ENCODE measurements around the gene ANKRD65. TPM values are rescaled to one million over a fixed set of nuclear protein-coding genes. Genes with fewer than 3 reads are reported as not detected.

ANKRD65 gene
- total and polyA plus RNA-seq, 2 donors (not counting 3 experiments of a cell fraction or from before 2014, with no cell fraction given): 0.15 to 0.38 TPM

- H3K27me3 ChIP-seq (ENCODE audit: control insufficient read depth in 2 of 2, insufficient read depth in 2 of 2, low read length in 2 of 2): no peaks in the 10 kb centered on the region
- TF ChIP-seq POLR2AphosphoS5 (IDR thresholded peaks at IDR 0.05; ENCODE audit: insufficient read depth, low read depth, low read length): no peak
- TF ChIP-seq GATA2 (IDR thresholded peaks at IDR 0.05; ENCODE audit: insufficient read depth, insufficient read length, low read depth, low read length): no peak
- TF ChIP-seq EZH2 (IDR thresholded peaks at IDR 0.05; ENCODE audit: borderline replicate concordance, low read depth, low read length, severe bottlenecking): no peak
- no peak for TF ChIP-seq JUN (IDR thresholded peaks at IDR 0.05; ENCODE audit: borderline replicate concordance, insufficient read depth, insufficient read length, low read depth)
- TF ChIP-seq POLR2A (IDR thresholded peaks at IDR 0.05; ENCODE audit: low read depth, low read length): no peak
- TF ChIP-seq FOS (IDR thresholded peaks at IDR 0.05; ENCODE audit: borderline replicate concordance, insufficient read depth, low read length): no peak
- no peak for TF ChIP-seq MYC (IDR thresholded peaks at IDR 0.05; ENCODE audit: low read depth, low read length)
- no peak for TF ChIP-seq MAX (IDR thresholded peaks at IDR 0.05; ENCODE audit: insufficient read depth, insufficient read length)
- no peak for TF ChIP-seq CTCF (IDR thresholded peaks at IDR 0.05; ENCODE audit: extremely low read depth in 1 of 2, insufficient read depth in 1 of 2, low read depth in 1 of 2, low read length in 2 of 2)
- FAIRE-seq (no peak), DNase-seq (ENCODE audit: low read depth, low spot score) (no peak)
- H3K4me3 ChIP-seq (replicated peaks in 1 of 3; ENCODE audit: insufficient read depth in 1 of 3, low read depth in 1 of 3, low read length in 3 of 3): no peak overlapping the region
- H3K9me1 ChIP-seq (replicated peaks; ENCODE audit: control insufficient read depth, extremely low read depth, insufficient read depth, low read length): no peaks in the 10 kb centered on the region
- ChIA-PET CTCF (no interaction called here), POLR2A (interaction anchor here (0.7 kb wide), 1 partner anchor 81 kb away, joined by 3 read pairs; no protein-coding TSS in a partner anchor)
- H3K79me2 ChIP-seq (ENCODE audit: control insufficient read depth, insufficient read depth, low read length): peaks cover 52% of the 10 kb centered on the region
- H3K4me2 ChIP-seq (ENCODE audit: insufficient read depth, low read length): no peak overlapping the region
- H3K9ac ChIP-seq (replicated peaks; ENCODE audit: extremely low read depth, insufficient read depth, low read length): no peak overlapping the region
- no peak overlapping the region for H3K27ac ChIP-seq (ENCODE audit: insufficient read depth, low read depth, low read length)
- no peaks in the 10 kb centered on the region for H3K9me3 ChIP-seq (replicated peaks; ENCODE audit: control insufficient read depth, insufficient read depth, low read length)
- intact Hi-C loops (cut with micrococcal nuclease): no loop called here
- H4K20me1 ChIP-seq (replicated peaks; ENCODE audit: control insufficient read depth, extremely low read depth, insufficient read depth, low read length): no peaks in the 10 kb centered on the region
- dilution Hi-C loops (cut with MboI; ENCODE audit: extremely low pct_ligation_motif_present, low sequenced_read_pairs): no loop called here
- peaks cover 23 to 40% of the 10 kb centered on the region in 2 experiments for H3K36me3 ChIP-seq (ENCODE audit: control insufficient read depth in 2 of 2, extremely low read depth in 1 of 2, insufficient read depth in 2 of 2, low read length in 2 of 2)
- BruUV-seq (replicated peaks): no TSS peak
- H2AFZ ChIP-seq (ENCODE audit: low read depth, low read length): no peak overlapping the region
- H3K4me1 ChIP-seq (ENCODE audit: control insufficient read depth, extremely low read depth, insufficient read depth, low read length): peaks cover 15% of the 10 kb centered on the region
Observed at GRCh38 chr1:1395166-1395565, 25.9 kb downstream of the ANKRD65 start.
